Measurements from ENCODE around the gene FGF6. TPM values are rescaled to one million over a fixed set of nuclear protein-coding genes. Genes with fewer than 3 reads are reported as not detected.

The FGF6 gene
- total RNA-seq, 2 experiments from 2014 or later, result not detected

DNA sequence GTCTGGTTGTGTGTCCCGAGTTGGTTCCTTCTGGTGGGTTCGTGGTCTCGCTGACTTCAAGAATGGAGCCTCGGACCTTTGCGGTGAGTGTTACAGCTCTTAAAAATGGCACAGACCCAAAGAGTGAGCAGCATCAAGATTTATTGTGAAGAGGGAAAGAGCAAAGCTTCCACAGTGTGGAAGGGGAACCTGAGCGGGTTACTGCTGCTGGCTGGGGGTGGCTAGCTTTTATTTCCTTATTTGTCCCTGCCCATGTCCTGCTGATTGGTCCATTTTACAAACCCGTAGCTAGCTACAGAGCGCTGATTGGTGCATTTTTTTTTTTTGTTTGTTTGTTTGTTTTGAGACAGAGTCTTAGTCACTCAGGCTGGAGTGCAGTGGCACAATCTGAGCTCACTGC is 29.3 kb downstream of the FGF6 start:
- intact Hi-C loops (cut with DNase I, micrococcal nuclease), result no loop called here
- Mint-ChIP-seq H3K27me3 (peaks cover 26% of the 10 kb centered on the region), H3K4me1 (ENCODE audit: low read depth) (peaks cover 10% of the 10 kb centered on the region), H3K9me3 (no peaks in the 10 kb centered on the region), H3K27ac (no peak overlapping the region), H3K36me3 (ENCODE audit: low read depth) (no peaks in the 10 kb centered on the region), H3K4me3 (no peak overlapping the region)
- no peaks in the 10 kb centered on the region for H3K9me3 ChIP-seq (ENCODE audit: control insufficient read depth in 1 of 2, insufficient read depth in 1 of 2, low read length in 2 of 2)
- no peak for ATAC-seq (ENCODE audit: poor library complexity)
- H3K27ac ChIP-seq (ENCODE audit: low read depth in 1 of 2, low read length in 2 of 2), result no peak overlapping the region
- ChIA-PET CTCF (no interaction called here), POLR2A (no interaction called here)
- H3K27me3 ChIP-seq (ENCODE audit: control insufficient read depth in 1 of 2, insufficient read depth in 2 of 2, low read length in 2 of 2), result peaks cover 3 to 10% of the 10 kb centered on the region in 2 experiments
- H3K4me1 ChIP-seq (ENCODE audit: insufficient read depth, low read length), result peaks cover 5% of the 10 kb centered on the region
- DNase-seq, result no peak
- H3K4me3 ChIP-seq (ENCODE audit: low read length), result no peak overlapping the region
- TF ChIP-seq, protein P1, sequence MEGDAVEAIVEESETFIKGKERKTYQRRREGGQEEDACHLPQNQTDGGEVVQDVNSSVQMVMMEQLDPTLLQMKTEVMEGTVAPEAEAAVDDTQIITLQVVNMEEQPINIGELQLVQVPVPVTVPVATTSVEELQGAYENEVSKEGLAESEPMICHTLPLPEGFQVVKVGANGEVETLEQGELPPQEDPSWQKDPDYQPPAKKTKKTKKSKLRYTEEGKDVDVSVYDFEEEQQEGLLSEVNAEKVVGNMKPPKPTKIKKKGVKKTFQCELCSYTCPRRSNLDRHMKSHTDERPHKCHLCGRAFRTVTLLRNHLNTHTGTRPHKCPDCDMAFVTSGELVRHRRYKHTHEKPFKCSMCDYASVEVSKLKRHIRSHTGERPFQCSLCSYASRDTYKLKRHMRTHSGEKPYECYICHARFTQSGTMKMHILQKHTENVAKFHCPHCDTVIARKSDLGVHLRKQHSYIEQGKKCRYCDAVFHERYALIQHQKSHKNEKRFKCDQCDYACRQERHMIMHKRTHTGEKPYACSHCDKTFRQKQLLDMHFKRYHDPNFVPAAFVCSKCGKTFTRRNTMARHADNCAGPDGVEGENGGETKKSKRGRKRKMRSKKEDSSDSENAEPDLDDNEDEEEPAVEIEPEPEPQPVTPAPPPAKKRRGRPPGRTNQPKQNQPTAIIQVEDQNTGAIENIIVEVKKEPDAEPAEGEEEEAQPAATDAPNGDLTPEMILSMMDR (IDR thresholded peaks at IDR 0.05), result no peak
- H3K36me3 ChIP-seq (ENCODE audit: insufficient read depth, low read length), result no peaks in the 10 kb centered on the region

DNA sequence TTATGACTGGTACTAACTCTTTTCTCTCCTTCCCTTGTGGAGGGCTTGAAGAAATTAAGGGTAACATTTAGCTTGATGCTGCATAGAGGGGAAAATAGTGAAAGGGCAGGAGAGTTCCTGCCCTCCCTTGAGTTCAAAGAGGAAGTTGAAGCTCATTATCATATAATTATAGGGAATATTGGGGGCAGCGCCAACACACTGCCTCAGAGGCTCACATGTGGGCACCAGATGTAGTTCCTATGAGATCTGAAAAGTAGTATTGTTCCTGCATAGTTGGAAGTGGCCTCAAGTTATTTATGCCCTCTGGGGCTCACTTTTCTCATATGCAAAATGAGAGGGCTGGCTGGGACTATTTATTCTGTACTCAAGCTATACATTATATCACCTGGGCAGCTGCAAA is 33.1 kb downstream of the FGF6 start:
- no peaks in the 10 kb centered on the region for H3K9me3 Mint-ChIP-seq
- POLR2A ChIA-PET, result no interaction called here
- no peaks in the 10 kb centered on the region for H3K9me3 ChIP-seq (ENCODE audit: control insufficient read depth in 1 of 2, insufficient read depth in 1 of 2, low read length in 2 of 2)
- H3K4me1 ChIP-seq (ENCODE audit: insufficient read depth, low read length), result peaks cover 5% of the 10 kb centered on the region
- H3K4me3 Mint-ChIP-seq, result no peak overlapping the region
- H3K27ac ChIP-seq (ENCODE audit: low read depth in 1 of 2, low read length in 2 of 2), result no peak overlapping the region
- TF ChIP-seq, protein P1 (IDR thresholded peaks at IDR 0.05), result no peak
- H3K27me3 ChIP-seq (ENCODE audit: control insufficient read depth in 1 of 2, insufficient read depth in 2 of 2, low read length in 2 of 2), result peaks cover 3 to 10% of the 10 kb centered on the region in 2 experiments
- DNase-seq (no peak), ATAC-seq (ENCODE audit: poor library complexity) (no peak)
- CTCF ChIA-PET, result no interaction called here
- intact Hi-C loops (cut with DNase I, micrococcal nuclease), result no loop called here
- no peaks in the 10 kb centered on the region for H3K36me3 Mint-ChIP-seq (ENCODE audit: low read depth)
- H3K4me1 Mint-ChIP-seq (ENCODE audit: low read depth), result peaks cover 10% of the 10 kb centered on the region
- H3K27me3 Mint-ChIP-seq, result peaks cover 23% of the 10 kb centered on the region
- H3K36me3 ChIP-seq (ENCODE audit: insufficient read depth, low read length), result no peaks in the 10 kb centered on the region
- H3K4me3 ChIP-seq (ENCODE audit: low read length), result no peak overlapping the region
- H3K27ac Mint-ChIP-seq, result no peak overlapping the region

DNA sequence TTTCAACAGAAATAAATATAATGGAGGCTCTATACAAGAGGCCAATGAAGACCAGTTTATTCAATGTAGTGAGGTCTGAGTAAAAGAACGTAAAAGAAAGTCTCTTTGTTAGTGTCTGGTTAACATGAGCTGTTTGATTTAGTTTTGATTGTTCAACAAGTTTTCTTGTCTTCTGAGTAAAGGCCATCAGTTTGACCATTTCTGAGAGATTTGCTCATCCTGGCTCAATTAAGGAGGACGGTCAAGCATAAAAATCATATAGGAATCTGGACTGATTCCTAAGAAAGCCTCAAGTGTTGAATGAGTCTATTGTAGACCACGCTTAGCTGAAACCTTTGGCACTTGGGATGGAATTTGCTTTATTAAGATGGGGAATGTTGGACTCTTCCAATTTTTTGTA is 33.6 kb downstream of the FGF6 start:
- intact Hi-C loops (cut with DNase I, micrococcal nuclease), result no loop called here
- Histone ChIP-seq H3K9me3 (ENCODE audit: control insufficient read depth in 1 of 2, insufficient read depth in 1 of 2, low read length in 2 of 2) (no peaks in the 10 kb centered on the region), H3K27me3 (ENCODE audit: control insufficient read depth in 1 of 2, insufficient read depth in 2 of 2, low read length in 2 of 2) (peaks cover 0 to 10% of the 10 kb centered on the region in 2 experiments), H3K36me3 (ENCODE audit: insufficient read depth, low read length) (no peaks in the 10 kb centered on the region), H3K4me1 (ENCODE audit: insufficient read depth, low read length) (peaks cover 5% of the 10 kb centered on the region), H3K4me3 (ENCODE audit: low read length) (no peak overlapping the region), H3K27ac (ENCODE audit: low read depth in 1 of 2, low read length in 2 of 2) (no peak overlapping the region)
- TF ChIP-seq, protein P1 (IDR thresholded peaks at IDR 0.05), result no peak
- Mint-ChIP-seq H3K27me3 (peaks cover 21% of the 10 kb centered on the region), H3K9me3 (no peaks in the 10 kb centered on the region), H3K4me1 (ENCODE audit: low read depth) (peaks cover 10% of the 10 kb centered on the region), H3K36me3 (ENCODE audit: low read depth) (no peaks in the 10 kb centered on the region), H3K4me3 (no peak overlapping the region), H3K27ac (no peak overlapping the region)
- DNase-seq, result no peak
- ATAC-seq (ENCODE audit: poor library complexity), result no peak
- ChIA-PET CTCF (no interaction called here), POLR2A (no interaction called here)
